Stimulated activated CD4-positive, alpha-beta T cell treated with anti-CD3 and anti-CD28 coated beads, Interleukin-4, amount 100 ng/mL, for 4 hours (primary cell): ENCODE measurements around the gene IFNA6.
"Not testable (repeated sequence)": the region's sequence is repeated elsewhere in the genome, so short reads cannot be mapped to it uniquely, and the experiment has no call there.

Experiments
- DNase-seq, 2 experiments: peaks; one replicate each; pipeline ENCODE4 v3.0.0-alpha.2; 2020

IFNA6 gene

DNA sequence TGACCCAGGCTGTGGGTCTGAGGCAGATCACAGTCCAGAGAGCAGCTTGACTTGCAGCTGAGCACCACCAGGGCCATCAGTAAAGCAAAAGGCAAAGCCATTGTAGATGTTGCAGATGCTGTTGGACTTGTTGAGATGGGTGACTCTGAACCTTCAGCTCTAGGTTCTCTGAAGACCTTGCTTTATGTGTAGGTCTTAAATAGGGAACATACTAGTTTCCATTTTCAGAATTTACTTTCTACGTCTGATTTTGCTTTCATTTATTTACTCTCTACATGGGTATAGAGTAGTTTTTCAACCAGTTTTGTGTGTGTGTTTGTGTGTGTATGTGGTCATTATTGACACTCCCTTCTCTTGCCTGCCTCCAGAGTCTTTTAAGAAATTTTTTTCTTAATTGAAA, at the start of gene IFNA6:
Gene IFNA6 (minus strand): TSS at position 101 of the 400 bp plus-strand sequence. CDS start 0 bp downstream, at position 101.
- DNase-seq: no peak

DNA sequence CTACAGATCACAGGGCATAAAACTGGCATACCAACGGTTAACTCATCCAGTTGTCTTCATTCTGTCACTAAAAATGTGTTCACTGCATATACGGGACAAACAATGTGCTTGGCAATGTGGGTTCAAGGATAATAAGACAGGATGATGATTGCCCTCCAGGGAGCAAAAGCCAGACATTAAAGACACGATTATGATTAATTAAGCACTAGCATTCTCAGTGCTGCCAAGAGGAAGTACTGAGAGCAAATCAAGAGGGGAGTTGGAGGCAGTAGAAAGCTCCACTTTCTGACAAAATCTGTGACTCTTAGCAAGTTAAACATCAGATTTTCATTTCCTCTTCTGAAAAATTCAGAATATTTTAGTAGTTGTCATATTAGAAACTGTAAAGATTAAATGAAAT, 49.3 kb upstream of the IFNA6 start:
- DNase-seq: no peak

DNA sequence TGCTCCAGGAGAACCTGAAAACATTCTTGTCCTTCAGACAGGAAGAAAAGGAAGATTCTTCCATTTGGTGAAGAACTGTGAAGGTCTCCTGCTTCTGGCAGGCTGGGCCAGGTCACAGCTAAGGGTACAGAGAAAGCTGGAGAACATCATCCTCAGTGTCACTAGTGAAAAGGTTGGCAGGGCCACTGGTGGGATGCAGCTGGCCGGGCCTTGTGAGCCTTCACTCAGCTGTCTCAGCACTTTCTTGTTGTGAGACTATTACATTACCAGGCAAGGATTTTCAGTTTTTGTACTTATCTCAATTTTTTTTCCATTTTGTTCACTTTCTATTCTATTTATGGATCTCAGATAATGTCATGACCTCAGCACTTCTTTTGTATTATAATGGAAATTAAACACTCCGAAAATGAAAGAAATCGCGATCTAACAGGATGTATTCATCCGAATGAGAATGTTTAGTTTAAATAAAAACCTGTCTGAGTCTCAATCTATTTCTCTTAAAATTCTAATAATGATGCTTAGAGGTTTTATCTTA, 48.3 kb upstream of the IFNA6 start:
- no peak for DNase-seq

DNA sequence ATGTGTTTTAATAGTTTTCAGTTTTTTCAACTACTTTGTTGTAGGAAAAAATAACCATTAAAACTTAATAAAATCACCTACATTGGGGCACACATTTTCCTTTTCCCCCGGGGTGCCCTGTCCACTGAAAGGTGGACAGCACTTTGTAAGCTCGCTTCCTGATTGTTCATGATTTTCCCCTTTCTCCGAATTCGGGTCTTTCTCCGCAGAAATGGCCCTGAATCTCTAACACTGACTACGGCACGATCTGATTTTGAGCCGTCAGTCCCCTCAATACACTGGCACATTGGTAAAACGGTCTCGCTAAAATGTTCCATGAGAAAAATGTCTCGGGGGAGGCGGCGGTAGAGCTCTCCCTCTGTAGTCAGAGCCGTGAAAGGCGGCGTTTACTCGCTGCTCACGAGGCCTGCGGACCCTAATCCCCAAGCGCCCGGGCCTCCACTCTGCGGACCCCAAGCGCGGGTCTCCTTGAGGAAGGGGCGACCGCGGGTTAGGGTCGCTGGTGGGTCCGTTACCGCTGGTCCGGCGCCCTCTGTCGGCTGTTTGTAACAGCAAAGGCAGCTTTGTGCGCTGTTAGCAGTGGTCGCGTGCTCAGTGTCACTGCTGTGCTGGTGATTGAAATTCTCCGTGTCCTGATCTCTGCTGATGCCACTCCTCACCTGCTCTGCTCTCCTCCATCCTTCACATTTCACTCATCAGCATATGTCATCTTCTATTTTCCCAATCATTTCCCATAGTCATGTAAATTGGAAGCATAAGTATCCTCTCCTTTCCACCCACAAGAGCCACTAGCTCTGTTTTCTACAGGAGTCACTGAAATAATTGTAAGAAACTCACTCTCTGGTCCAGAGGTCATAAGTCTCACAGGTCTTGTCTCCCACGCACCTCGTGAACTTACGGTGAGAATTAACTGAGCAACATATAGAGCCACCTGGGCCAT, 45.4 kb upstream of the IFNA6 start:
- peak; percentile 52 to 65 for DNase-seq

DNA sequence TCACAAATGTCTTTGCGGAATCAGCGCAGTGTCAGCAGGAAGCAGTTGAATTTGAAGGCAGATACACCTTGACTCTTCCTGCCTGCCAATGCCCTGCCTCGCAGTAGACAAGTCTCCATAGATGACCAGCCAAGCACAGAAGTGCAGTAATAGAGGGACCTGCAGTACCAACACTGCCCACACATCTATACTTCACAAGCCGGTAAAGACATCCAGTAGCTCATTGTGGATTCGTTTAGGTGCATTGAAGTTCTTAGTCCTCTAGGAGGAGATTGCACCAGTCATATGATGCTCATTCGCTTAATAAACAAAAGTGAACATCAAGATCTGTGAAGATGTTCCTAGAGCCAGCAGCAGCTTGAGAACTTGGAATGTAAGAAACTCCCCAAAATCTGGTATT, 41.6 kb upstream of the IFNA6 start:
- no peak for DNase-seq

DNA sequence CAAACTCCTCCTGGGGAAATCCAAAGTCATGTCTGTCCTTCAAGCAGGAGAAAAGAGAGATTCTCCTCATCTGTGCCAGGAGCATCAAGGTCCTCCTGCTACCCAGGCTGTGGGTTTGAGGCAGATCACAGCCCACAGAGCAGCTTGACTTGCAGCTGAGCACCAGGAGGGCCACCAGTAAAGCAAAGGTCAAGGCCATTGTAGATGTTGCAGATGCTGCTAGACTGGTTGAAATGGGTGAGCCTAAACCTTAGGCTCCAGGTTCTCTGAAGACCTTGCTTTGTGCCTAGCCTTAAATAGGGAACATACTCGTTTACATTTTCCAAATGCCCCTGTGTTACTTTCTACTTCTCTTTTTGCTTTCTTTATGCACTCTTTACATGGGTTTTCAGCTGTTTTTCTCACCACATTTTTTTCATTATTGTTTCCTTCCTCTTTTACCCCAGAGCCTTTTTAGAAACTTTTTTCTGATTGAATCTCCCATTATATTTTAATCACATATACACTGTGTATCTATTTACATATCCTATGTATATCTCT, 34.5 kb upstream of the IFNA6 start, which contains the start of gene IFNA2:
Gene IFNA2 (minus strand): TSS at position 268 of the 540 bp plus-strand sequence. CDS start 69 bp downstream, at position 199.
- no peak for DNase-seq

DNA sequence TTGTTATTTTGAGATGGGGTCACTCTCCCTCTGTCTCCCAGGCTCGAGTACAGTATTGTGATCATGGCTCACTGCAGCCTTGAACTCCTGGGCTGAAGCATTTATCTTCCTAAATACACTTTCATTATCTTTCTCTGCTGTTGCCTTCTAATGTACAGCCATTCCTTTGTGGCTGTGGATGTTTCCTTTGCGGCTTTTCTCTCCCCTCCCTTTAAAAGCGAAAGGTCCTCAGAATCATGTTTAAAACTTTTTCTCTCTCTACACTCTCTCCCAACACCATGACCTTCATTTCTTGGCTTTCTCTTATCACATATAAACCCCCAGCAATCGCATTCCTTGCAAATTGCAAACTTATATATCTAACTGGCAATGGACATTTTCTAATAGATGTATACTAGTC, 32.9 kb upstream of the IFNA6 start:
- no peak for DNase-seq

DNA sequence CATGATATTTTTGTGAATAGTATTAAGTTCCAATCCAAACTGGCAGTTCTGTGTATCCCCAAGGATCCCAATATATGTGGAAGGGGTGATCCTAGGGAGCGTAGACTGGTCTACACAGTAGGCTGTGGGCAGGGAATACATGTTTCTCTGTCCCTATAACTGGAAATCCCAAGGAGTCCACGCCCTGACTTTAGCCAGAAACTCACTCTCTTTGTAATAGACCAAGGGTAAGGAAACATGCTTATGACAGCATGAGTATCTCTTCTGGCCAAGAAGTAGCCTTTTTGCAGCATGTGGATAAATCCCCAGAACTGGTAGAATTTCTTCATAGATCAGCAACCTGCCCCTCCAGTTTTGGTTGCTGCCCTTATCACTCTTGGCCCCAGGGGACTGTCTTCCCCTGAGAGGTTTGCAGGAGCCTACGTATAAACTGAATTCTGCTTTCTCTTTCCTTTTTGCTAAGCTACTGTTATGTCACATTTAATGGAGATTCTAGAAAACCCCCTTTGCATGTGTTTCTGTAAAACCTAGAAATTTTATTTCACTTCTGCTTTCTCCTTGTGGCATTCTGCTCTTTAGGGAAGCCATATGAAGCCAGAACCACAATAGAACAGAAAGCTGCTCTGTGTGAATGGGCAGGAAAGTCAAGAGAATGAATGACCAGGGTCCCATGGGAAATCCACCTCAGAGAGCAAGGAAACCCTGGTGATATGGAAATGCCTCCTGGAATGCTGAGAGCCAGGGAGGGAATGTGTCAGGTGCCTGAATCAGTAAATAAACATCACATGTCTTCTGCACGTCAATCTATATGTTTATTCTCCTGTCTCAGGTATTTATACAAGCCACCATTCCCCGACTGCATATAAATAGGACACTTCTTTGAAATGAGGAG, 31.0 kb upstream of the IFNA6 start:
- peak in 1 of 2 experiments; percentile 6 for DNase-seq

DNA sequence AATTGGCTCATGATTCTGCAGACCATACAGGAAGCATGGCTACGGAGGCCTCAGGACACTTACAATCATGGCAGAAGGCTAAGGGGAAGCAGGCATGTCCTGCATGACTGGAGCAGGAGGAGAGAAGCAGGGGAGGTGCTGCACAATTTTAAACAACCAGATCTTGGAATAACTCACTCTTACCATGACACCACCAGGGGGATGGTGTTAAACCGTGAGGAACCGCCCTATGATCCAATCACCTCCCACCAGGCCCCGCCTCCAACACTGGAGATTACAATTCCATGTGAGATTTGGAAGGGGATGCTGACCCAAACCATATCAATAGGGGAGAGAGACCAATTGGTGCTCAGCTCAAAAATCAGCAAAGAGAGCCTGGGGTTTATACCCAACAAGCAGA, 20.8 kb upstream of the IFNA6 start:
- not testable (repeated sequence) for DNase-seq

DNA sequence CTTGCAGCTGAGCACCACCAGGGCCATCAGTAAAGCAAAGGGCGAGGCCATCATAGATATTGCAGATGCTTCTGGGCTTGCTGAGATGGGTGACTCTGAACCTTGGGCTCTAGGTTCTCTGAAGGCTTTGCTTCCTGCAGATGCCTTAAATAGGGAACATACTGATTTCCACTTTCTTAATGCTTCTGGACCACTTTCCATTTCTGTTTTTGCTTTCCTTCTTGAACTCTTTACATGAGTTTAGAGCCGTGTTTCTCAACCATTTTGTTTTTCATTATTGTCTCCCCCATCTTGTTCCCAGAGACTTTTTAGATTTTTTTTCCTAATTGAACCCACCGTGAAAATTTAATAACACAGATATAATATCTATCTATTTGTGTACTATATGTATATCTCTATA, 17.3 kb upstream of the IFNA6 start, which contains the start of gene IFNA13:
Gene IFNA13 (minus strand): TSS at position 101 of the 400 bp plus-strand sequence. CDS start 47 bp downstream, at position 54.
- no peak for DNase-seq

DNA sequence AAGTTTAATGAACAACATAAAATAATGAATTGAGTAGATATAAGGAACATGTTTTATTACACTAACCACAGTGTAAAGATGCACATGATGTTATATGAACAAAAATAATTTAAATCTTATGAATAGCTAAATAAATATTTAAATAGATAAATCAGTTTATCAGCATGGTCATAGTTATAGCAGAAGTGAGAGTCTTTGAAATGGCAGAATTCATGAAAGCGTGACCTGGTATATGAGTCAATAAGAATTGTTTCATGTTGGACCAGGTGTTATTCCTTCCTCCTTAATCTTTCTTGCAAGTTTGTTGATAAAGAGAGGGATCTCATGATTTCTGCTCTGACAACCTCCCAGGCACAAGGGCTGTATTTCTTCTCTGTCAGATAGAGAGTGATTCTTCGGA, 16.5 kb upstream of the IFNA6 start:
- not testable (repeated sequence) for DNase-seq

DNA sequence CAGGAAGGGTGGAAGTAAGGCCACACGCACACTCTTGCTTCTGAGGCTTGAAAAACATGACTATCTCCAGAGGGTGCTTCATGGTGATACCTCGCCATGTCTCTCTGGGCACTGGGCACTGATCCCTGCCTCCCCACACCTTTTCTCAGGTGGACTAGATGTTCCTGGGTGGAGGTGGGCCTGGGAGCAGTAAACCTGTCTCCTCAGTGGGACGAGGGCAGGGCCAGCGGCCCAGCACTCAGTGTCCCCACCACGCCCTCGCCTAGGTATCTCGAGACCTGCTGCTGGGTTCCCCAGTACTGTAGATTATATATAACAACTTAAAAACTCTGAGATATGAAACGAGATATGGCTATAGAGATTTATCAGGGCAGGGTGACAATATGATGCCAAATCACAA, 11.6 kb upstream of the IFNA6 start:
- no peak for DNase-seq

DNA sequence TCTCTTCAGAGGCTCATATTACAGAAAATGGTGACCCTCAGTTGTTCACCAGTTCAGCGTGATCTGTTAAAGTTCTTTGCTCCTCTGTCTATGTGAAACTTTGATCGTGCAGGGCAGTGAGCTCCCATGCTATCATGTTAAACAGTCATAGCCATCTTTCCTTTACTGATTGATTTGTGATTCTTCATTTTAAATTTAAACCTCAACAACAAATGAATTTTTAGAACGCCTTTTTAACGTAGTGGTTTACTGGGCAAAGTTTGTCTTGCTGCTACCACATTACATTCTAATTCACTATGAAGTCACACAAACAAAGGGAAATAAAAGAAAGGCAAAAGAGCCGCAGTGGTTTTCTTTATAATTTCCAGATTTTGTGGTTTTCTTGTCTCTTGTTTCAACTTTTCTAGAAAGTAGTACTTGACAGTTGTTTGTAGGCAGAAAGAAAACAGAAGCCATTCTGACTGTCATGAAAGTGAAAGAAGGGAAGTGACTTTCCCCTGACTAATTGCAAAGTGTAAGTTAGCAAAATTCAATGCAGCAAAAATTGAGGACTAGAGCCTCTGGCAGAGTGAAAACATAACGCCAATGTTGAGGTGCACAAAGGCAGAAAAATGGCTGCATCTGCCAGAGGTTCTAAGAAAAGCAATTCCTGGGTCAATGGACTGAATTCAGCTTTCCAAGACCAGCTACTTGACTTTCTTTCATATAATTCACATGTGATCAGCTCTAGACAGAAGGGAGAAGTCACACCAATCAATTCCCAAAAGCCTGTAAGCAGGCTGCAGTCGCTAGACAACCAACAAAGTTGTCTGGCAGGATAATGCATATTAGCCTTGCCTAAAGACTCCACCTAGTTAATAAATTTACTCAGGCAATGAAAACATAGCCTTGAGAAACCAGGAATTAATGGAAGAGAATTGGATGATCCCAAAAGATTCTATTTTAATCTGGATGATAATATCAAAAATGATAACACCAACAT, 7.1 kb upstream of the IFNA6 start:
- DNase-seq: no peak

DNA sequence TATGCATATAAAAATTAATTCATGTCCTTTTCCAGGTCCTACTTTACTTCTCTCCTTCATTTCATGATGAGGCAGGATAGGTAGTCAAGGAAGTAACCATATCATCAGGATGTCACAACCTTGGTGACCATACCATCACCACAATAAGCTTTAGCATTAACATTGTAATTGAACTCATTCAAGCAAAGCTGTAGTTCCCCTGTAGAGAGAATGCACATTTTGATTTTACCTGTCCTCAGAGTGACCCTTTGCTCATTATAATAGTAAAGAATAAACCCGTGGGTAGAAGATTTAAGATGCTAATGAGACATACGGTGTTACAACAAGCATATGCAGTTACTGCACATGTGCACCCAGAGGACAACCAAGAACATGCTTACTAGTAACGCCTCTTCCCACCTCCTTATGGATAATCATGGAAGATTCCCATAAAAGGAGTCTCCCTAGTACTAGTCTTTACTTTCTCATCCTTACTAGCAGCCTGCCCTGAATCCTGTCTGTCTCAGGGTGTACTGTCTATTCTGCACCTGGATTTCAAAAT, 2.2 kb downstream of the IFNA6 start:
- DNase-seq: no peak

DNA sequence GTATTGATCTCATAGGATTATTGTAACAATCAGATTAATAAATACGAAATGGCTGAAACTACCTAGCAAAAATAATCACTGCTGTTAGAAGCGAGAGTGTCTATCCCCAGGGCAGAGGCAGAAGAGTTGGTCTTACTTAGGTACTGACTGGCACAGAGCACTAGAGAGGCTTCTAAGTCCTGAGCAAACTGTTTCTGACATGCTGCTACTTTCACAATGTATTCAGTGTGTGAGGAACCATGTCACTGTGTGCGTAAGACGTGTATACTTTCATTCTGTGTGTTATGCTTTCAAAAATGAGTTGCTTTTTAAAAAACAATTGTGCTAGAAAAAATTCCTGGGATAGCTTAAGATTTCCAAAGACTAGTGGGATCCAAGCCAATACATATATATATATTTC, 10.0 kb downstream of the IFNA6 start:
- no peak for DNase-seq

DNA sequence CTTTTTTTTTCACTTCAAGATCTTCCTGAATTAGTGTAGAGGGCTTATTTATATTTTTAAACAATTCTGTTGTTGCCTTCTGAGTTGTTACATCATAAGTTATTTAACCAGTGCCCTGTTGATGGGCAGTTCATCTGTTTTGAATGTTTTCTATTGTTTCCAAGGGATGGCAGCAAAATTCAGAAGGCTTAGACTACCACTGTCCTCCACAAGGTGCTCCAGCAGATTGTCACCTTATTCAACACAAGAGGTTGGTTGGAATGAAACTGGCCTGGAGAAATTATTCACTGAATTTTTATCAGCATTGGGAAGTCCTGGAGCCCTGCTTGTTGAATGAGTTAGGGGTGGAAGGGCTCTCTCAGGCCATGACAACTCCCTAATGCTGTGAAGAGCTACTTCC, 14.2 kb downstream of the IFNA6 start:
- no peak for DNase-seq

DNA sequence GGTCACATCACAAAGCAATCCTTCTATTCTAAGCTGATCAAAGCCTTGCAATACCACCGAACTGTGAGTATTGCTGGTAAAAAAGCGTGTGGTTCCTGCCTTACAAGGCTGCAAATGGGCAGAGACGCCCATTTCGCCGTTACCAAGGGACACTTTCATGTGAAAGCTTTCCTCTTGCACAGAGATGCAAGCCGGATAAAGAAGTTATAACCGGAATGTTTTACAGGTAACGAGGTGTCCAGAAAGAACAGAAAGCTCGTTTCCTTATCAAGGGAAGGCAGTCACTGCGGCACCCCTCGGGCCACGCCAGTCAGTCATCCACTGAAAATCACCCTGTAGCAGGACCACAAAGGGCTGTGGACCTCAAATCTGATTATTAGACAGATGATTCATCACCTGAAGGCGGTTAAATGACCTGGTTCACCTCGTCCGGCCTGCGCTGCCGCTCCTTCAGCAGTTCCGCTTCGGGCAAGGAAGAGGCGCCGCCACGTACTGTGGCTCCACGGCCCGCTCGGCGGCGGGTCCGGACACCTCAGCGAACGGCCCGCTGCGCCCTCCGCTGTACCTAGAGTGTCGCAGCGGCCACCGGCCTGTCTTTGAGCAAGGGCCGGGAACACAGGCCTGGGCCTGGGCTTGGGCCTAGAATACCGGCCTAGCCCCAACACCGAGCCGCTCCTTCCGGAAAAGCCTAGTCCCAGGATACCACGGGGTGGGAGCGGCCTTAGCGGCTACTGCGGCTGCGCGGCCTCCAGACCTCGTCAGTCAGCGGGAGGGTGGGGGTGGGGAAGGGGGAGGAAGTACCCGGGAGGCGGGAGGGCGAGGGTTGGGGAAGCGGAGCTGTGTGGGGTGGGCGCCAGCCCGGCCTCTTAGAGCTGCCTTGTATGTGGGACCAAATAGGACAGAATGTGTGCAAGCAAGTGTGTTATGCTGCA, 15.7 kb downstream of the IFNA6 start, which contains the start of gene KLHL9:
Gene KLHL9 (minus strand): TSS at position 704 of the 932 bp plus-strand sequence. CDS start 545 bp downstream, at position 159.
- DNase-seq: peak; percentile 85 to 88

DNA sequence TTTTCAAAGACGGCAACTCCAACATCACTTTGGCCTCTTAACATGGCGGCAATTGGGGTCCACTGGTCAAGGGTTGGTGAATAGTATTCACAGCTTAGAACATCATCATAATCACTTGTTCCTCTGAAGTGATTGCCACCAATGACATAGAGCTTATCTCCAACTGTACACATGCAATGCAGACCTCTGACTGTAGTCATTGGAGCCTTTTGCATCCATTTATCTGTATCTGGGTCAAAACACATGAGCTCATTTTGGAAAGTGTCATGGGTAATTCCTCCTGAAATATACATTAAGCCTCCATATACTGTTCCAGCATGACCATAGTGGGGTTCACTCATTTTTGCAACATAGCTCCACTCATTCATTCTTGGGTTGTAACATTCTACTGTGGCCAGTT, 17.5 kb downstream of the IFNA6 start:
- no peak for DNase-seq

DNA sequence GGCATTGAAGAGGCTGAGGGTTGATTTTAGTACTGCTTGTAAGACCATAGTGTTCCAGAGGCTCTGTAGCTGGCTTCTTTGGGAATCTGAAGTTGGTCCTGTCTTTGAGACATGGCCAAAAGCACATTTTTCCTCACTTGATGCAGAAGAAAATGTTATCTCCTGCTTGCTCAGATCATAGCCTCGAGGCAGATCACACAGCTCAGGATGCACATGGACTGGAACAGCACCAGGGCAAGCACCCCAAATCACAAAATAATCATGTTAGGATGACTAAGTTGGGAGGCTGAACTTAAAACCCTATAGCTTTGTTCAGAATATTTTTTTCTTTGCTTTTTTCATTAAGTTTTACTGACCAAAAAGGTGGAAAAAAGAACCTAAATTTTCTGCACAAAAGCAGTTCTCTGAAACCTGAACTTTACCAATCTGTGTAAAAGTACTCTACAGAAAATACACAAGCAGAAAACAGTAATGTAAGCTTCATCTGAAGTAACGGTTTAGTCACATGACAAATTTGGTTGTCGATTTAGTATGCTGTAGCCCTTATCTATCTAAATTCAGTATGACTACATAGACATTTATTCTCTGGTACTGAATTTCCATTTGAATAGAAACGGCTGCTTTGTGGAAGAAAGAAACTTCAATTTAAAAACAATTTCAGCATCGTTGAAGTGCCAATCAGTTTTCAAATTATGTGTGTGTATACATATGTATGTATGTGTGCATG, 18.8 kb downstream of the IFNA6 start:
- DNase-seq: no peak
